H7 (cell line): ENCODE data around the gene MT2A. TPM values are rescaled to one million over a fixed set of nuclear protein-coding genes. Genes with fewer than 3 reads are reported as not detected.
A peak's percentile ranks its signal among the peaks of the same experiment; 100 is the strongest.

Experiments
- DNase-seq: peaks from one replicate; pipeline ENCODE4 v3.0.0; 2012
- H3K27me3 ChIP-seq: 2 replicates; pipeline ENCODE4 v1.6.0; 2011; ENCODE audit warnings: mild to moderate bottlenecking, low read length; ENCODE audit not compliant: control insufficient read depth, insufficient read depth
- H3K36me3 ChIP-seq: replicated peaks from 2 replicates; pipeline ENCODE4 v1.5.1; 2011; ENCODE audit warnings: low read length; ENCODE audit not compliant: control insufficient read depth, insufficient read depth
- H3K4me3 ChIP-seq: 2 replicates; pipeline ENCODE4 v1.5.1; 2011; ENCODE audit warnings: low read depth, mild to moderate bottlenecking, control low read depth, low read length, moderate library complexity; ENCODE audit not compliant: insufficient read depth
- total RNA-seq: library from RNA; depleted of rRNA; stranded (reverse); fragments of >200 nt; shearing (Covaris generic); gene quantifications from 2 replicates; pipeline ENCODE4 v1.2.3, GENCODE V29; 2014

The MT2A gene
- total RNA-seq, 1 experiment from 2014 or later = 31.9 TPM

DNA sequence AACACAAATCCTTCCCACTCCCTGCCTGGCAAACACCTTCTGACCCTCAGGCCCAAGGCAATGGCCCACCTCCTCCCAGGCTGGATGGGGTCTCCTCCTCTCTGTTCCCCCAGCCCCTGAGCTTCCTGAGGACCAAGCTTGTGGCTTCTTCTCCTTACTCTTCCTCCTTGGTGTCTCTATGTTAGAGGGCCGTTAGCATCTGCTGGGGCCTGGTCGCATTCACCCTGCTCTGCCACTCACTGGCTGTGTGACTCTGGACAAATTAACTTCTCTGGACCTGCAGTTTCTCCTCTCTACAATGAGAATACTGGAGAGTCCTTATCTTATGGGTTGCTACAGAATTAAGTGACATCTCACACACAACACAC, 725 bp upstream of the MT2A start:
- H3K27me3 ChIP-seq = peaks cover 36% of the 10 kb centered on the region
- no peak overlapping the region for H3K4me3 ChIP-seq

DNA sequence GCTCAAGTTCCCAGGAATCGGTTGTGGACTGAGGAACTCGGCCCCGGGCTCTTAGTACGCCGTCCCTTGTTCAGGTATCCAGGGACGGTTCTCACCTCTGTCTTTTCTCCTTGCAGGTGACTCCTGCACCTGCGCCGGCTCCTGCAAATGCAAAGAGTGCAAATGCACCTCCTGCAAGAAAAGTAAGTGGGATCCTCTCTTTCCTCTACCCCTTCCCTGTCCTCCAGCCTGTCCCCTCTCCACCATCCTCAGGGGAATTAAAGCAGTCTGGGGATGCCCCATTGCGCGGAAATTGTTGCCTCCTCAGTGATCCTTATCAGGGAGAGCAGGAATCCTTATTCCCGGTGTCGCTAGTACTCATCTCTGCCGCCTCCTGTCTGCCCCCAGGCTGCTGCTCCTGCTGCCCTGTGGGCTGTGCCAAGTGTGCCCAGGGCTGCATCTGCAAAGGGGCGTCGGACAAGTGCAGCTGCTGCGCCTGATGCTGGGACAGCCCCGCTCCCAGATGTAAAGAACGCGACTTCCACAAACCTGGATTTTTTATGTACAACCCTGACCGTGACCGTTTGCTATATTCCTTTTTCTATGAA, 585 bp downstream of the MT2A start:
- Histone ChIP-seq H3K27me3 (peaks cover 36% of the 10 kb centered on the region), H3K36me3 (no peaks in the 10 kb centered on the region)
- DNase-seq = no peak

More for the DNA sequence above, 725 bp upstream of the MT2A start:
- DNase-seq = no peak
- no peaks in the 10 kb centered on the region for H3K36me3 ChIP-seq

DNA sequence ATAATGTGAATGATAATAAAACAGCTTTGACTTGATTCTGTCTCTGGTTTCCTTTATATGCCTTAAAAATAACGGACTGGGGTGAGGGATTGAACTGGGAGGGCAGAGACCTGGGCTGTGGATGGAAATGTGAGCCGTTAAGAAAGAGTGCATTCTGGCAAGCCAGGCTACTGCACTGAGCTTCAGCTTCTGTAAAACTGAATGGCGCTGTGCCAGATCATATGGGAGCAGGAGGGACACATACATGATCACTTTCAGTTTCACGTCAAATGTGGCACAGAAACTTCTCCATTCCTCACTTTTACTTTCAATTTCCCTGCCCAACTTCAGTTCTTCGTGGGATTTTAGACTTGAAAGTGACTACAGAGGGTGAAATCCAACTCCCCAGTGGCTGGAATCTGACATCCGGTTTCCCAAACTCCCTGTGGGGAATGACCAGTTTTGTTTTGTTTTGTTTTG, 1.1 kb downstream of the MT2A start:
- peak; percentile 59 for DNase-seq
- Histone ChIP-seq H3K36me3 (no peaks in the 10 kb centered on the region), H3K27me3 (peaks cover 38% of the 10 kb centered on the region), H3K4me3 (no peak overlapping the region; the same call in 1 of the 2 replicates)

More for the DNA sequence above, 585 bp downstream of the MT2A start:
- H3K4me3 ChIP-seq = peak overlapping the region; percentile 38

DNA sequence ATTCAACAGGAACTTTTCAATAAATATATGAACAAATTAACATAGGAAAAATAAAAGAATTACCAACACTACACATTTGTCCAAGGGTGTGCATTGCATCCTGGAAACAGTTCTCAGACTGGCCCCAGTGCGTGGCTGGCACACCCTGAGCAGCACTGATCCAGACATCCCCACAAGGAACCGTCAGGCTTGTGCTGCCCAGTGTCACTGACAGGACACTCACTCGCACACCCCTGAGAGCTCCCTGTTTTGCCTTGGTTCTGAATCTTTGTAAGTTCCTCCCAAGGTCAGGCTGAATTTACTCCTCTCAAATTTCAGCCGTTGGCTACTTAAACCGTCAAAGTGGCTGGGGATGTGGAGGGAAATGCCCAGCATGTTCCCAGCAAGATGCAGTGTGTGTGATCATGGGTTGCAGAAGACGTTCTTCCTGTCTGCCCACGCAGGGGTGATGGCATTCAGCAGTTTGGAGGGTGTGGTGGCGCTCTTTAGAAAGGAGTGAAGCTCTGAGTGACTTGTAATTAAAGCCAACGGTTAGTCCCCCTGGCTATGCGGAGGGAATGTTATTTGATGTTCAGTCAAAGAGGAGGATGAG, 1.7 kb downstream of the MT2A start:
- no peaks in the 10 kb centered on the region for H3K36me3 ChIP-seq
- peaks cover 43% of the 10 kb centered on the region for H3K27me3 ChIP-seq
- DNase-seq = no peak
- H3K4me3 ChIP-seq = no peak overlapping the region

DNA sequence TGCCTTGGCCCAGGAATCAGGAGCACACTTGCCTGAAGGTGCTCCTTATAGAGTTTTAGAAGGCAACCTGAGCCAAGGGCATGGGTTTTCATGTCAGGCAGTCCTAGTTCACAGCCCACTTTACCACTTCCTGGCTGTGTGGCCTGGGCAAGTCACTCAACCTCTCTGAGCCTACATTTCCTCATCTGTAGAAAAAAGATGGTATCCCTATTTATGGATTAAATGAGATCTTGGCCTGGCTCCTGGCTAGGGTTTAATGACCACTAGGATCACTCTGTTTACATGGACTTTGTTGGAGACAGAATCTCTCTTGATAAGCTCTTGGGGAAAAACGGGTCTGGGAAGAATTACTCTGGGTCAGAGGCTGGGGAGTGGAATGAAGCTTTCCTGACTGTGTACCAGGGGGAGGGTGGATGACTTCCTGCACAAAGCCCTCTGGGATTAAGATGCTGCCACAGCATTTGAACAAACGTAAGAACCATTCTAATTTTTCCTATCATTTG, 2.3 kb downstream of the MT2A start:
- no peak for DNase-seq

DNA sequence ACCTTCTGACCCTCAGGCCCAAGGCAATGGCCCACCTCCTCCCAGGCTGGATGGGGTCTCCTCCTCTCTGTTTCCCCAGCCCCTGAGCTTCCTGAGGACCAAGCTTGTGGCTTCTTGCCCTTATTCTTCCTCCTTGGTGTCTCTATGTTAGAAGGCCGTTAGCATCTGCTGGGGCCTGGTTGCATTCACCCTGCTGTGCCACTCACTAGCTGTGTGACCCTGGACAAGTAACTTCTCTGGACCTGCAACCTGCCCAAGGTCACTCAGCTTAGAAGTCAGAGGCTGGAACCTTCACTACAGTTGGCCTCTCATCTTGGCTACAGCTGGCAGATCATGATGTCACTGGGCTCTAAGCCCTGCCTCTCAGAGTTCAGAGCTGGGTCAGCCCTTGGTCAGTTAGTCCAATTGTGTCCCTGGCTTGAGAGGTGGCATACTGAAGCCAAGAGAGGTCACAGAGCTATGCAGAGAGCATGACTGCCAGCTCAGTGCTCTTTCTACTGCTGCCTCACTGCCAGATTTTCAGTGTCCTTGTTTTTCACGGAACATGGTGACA, 3.0 kb downstream of the MT2A start:
- no peak overlapping the region for H3K4me3 ChIP-seq
- H3K27me3 ChIP-seq = peaks cover 49% of the 10 kb centered on the region
- H3K36me3 ChIP-seq = no peaks in the 10 kb centered on the region
- no peak for DNase-seq

More for the DNA sequence above, 2.3 kb downstream of the MT2A start:
- Histone ChIP-seq H3K27me3 (peaks cover 44% of the 10 kb centered on the region), H3K4me3 (no peak overlapping the region), H3K36me3 (no peaks in the 10 kb centered on the region)

- H3K27me3 ChIP-seq = peaks cover 63% of the 10 kb centered on the region
- no peaks in the 10 kb centered on the region for H3K36me3 ChIP-seq
- H3K4me3 ChIP-seq = no peak overlapping the region
- no peak for DNase-seq
These were observed 5.3 kb downstream of the MT2A start for GRCh38 chr16:56613706-56614105.

- Histone ChIP-seq H3K27me3 (peaks cover 63% of the 10 kb centered on the region), H3K4me3 (no peak overlapping the region), H3K36me3 (no peaks in the 10 kb centered on the region)
- no peak for DNase-seq
These were observed 6.2 kb downstream of the MT2A start for GRCh38 chr16:56614549-56614991.

DNA sequence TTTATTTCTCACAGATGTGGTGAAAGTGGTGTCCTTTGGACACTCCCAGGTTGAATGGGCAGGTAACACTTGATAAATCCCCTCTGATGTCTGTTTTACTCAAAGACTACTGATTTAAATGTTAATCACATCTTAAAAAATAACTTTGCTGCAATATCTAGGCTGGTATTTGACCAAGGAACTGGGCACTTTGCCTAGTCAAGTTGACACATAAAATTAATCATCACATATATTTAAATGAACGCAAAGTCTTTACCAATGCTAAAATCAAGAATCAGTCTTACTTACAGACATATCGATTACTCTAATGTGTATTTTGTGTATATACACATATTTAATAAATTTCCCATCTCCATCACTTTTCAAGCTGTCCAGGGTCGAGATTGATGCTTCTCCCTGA, 7.0 kb downstream of the MT2A start:
- DNase-seq = no peak
- Histone ChIP-seq H3K4me3 (no peak overlapping the region), H3K36me3 (no peaks in the 10 kb centered on the region), H3K27me3 (peaks cover 60% of the 10 kb centered on the region)

DNA sequence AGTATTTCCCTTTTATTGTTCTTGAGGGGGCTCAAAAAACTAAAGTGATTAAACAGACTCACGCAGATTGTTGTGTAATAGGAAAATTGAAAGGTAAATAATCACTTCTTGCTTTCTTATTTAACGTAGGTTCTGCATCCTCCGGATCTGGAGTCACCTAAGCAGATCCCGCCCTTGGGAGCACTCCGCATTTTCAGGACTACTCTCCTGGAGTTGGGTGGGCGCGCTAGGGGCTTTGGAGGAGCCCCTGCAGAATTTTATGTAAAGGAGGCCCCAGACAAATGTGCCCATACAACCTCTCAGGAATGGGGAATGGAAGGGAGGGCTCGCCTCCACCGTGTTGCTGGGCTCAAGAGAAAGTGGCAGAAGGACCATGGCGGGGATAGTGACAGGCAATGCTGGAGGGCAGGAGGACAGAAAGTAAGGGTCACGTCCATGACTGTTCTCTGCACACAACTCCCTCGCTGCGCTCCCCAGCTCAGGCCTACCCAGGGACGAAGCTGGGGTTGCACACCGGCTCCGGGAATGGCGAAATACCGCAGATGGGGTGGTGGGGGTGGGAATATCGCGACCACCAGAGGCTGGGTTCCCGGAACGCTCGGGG, 8.3 kb downstream of the MT2A start:
- H3K36me3 ChIP-seq = no peaks in the 10 kb centered on the region
- DNase-seq = no peak
- peaks cover 50% of the 10 kb centered on the region for H3K27me3 ChIP-seq
- H3K4me3 ChIP-seq = peak overlapping the region; percentile 53

DNA sequence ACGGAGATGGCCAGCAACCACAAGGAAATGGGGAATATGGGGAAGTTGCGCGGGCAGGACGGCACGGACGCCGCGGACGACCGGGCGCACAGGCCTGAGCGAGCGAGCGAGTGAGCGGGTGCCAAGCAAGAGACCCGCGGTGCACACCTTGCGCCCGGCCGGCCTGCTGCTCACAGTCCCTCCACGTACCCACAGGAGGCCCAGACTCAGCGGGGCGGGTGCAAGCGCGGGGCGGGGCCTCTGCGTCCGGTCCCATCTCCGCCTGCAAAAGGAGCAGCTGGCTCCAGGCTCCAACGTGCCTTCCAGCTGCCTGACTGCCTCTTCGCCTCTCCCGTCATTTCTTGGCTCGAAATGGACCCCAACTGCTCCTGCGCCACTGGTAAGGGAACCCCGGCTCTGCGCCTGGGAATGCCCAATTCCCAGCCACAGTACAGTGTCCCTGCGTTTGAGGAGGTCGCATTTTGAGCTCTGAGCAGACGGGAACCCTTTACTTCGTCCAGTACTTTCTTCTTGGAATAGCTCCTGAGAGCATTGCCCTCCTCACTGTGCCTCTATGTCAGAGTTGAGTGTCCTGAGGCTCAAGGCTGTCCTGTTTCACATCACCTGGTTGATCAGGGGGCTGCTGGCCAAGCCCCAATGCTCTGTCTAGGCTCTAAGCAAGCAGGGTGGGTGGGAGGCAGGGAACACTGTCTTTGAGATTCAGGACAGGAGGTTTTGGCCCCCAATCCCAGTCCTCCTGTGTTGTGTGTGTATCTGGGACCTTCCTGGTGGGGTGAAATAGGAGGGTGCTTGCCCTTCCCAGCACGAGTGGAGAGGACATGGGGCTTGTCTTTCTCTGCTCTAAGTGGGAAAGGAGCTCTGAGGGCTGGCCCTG, 9.1 kb downstream of the MT2A start:
- peak overlapping the region; percentile 53 for H3K4me3 ChIP-seq
- DNase-seq = peak; percentile 74
- H3K27me3 ChIP-seq = peaks cover 50% of the 10 kb centered on the region
- no peaks in the 10 kb centered on the region for H3K36me3 ChIP-seq

DNA sequence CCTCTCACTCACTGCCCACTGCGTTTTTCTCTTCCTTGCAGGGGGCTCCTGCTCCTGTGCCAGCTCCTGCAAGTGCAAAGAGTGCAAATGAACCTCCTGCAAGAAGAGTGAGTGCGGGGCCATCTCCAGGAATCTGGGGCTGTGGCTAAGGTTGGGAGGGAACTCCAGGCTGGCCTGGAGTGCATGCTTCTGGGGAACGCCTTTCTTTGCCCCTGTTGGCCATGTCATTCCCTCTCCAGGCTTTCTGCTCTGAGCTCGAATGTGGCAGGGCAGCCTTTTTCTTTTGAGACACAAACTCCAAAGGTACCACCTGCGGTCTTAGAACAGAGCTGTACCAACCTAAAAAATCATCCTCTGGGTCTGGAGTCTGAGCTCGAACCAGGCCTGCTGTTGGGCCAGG, 9.8 kb downstream of the MT2A start:
- H3K4me3 ChIP-seq = no peak overlapping the region
- peaks cover 54% of the 10 kb centered on the region for H3K27me3 ChIP-seq
- H3K36me3 ChIP-seq = no peaks in the 10 kb centered on the region
- no peak for DNase-seq

GRCh38 chr16:56620339-56620897, 12.0 kb downstream of the MT2A start:
- Histone ChIP-seq H3K36me3 (no peaks in the 10 kb centered on the region), H3K4me3 (no peak overlapping the region), H3K27me3 (peaks cover 67% of the 10 kb centered on the region)
- no peak for DNase-seq
